Bronchial epithelial cell (primary cell): Measurements from ENCODE around the gene RTBDN. TPM values are rescaled to one million over a fixed set of nuclear protein-coding genes. Genes with fewer than 3 reads are reported as not detected.

Source experiments
- DNase-seq: peaks from one replicate; pipeline ENCODE4 v3.0.0-alpha.2; 2010; ENCODE audit warnings: low read depth
- FAIRE-seq: peaks from 2 replicates; lab custom pipeline; 2011; peaks lifted over from hg19 to GRCh38; lab: Jason Lieb, UNC
- H3K27me3 ChIP-seq: 2 replicates; pipeline ENCODE4 v1.5.1; 2011; ENCODE audit warnings: low read length; ENCODE audit not compliant: control insufficient read depth, insufficient read depth
- H3K36me3 ChIP-seq: 2 replicates; pipeline ENCODE4 v1.5.1; 2011; ENCODE audit warnings: low read length; ENCODE audit not compliant: control insufficient read depth, insufficient read depth
- H3K4me3 ChIP-seq: 2 replicates; pipeline ENCODE4 v1.5.1; 2011; ENCODE audit warnings: mild to moderate bottlenecking, low read depth, low read length, control low read depth
- CTCF ChIP-seq: IDR thresholded peaks from 2 replicates; pipeline ENCODE4 v1.5.1; 2011; ENCODE audit warnings: mild to moderate bottlenecking, moderate library complexity, low read length, control low read depth, inconsistent platforms; ENCODE audit not compliant: insufficient read depth, severe bottlenecking
- total RNA-seq: library from RNA; depleted of rRNA; stranded (reverse); fragments of >200 nt; gene quantifications from 2 replicates; pipeline ENCODE4 v1.2.1, GENCODE V29; 2014

Gene RTBDN
- total RNA-seq, 1 donor from 2014 or later = not detected

GRCh38 chr19:12873891-12874745 lies 39.7 kb upstream of the RTBDN start:
- H3K4me3 ChIP-seq = no peak overlapping the region
- no peaks in the 10 kb centered on the region for H3K27me3 ChIP-seq
- H3K36me3 ChIP-seq = peaks cover 2% of the 10 kb centered on the region
- DNase-seq (no peak), FAIRE-seq (no peak)
- TF ChIP-seq CTCF = no peak

- FAIRE-seq (no peak), DNase-seq (peak; percentile 62)
- TF ChIP-seq CTCF = no peak
- Histone ChIP-seq H3K4me3 (peak overlapping the region; percentile 15), H3K36me3 (peaks cover 2% of the 10 kb centered on the region), H3K27me3 (no peaks in the 10 kb centered on the region)
Measured at GRCh38 chr19:12872941-12873890, 38.8 kb upstream of the RTBDN start.

- FAIRE-seq = no peak
- no peak for DNase-seq
Measured at GRCh38 chr19:12872255-12872654, 37.9 kb upstream of the RTBDN start.

GRCh38 chr19:12871681-12872080 lies 37.3 kb upstream of the RTBDN start:
- no peak for TF ChIP-seq CTCF
- DNase-seq = no peak
- no peaks in the 10 kb centered on the region for H3K36me3 ChIP-seq
- H3K27me3 ChIP-seq = no peaks in the 10 kb centered on the region
- FAIRE-seq = no peak
- no peak overlapping the region for H3K4me3 ChIP-seq

More at GRCh38 chr19:12872255-12872654, 37.9 kb upstream of the RTBDN start:
- Histone ChIP-seq H3K27me3 (no peaks in the 10 kb centered on the region), H3K36me3 (peaks cover 2% of the 10 kb centered on the region), H3K4me3 (no peak overlapping the region)
- no peak for TF ChIP-seq CTCF

- DNase-seq = no peak
- no peak for FAIRE-seq
- no peak for TF ChIP-seq CTCF
- Histone ChIP-seq H3K27me3 (no peaks in the 10 kb centered on the region), H3K36me3 (no peaks in the 10 kb centered on the region), H3K4me3 (no peak overlapping the region)
Measured at GRCh38 chr19:12868540-12869112, 34.2 kb upstream of the RTBDN start.
